HEK293 (cell line): ENCODE data around the gene SSH3.

Experiments
- CTCF ChIA-PET: fragments of 350-600 bp; formaldehyde crosslinking; extraction: SDS; loops from one replicate; lab custom pipeline; 2021; ENCODE audit warnings: antibody characterized with exemption; lab: Yijun Ruan, JAX
- POLR2A ChIA-PET: fragments of 300-600 bp; formaldehyde crosslinking; extraction: SDS; loops from one replicate; lab custom pipeline; 2020; ENCODE audit warnings: antibody characterized with exemption, inconsistent platforms; lab: Yijun Ruan, JAX
- H3K27ac ChIP-seq: fragments of 200-500 bp; sonication (Bioruptor generic); 2 replicates; pipeline ENCODE4 v1.5.1; 2014; ENCODE audit warnings: low read depth, low read length, control low read depth, inconsistent platforms; ENCODE audit errors: extremely low read depth
- H3K36me3 ChIP-seq, 2 experiments: fragments of 200-500 bp in 1 of 2; sonication (Bioruptor generic) in 1 of 2; 1 replicate in 1 of 2; 2 replicates in 1 of 2; pipeline ENCODE4 v1.5.1; 2014 to 2017; ENCODE audit warnings: inconsistent platforms in 2 of 2, low read length in 2 of 2; ENCODE audit not compliant: control insufficient read depth in 2 of 2, insufficient read depth in 1 of 2
- H3K4me1 ChIP-seq: fragments of 200-500 bp; sonication (Bioruptor generic); 2 replicates; pipeline ENCODE4 v1.5.1; 2014; ENCODE audit warnings: mild to moderate bottlenecking, low read length, inconsistent platforms; ENCODE audit not compliant: control insufficient read depth, insufficient read depth
- H3K4me3 ChIP-seq: 2 replicates; pipeline ENCODE4 v1.5.1; 2011; ENCODE audit warnings: low read depth, mild to moderate bottlenecking, control low read depth, low read length, moderate library complexity
- H3K9me3 ChIP-seq: fragments of 200-500 bp; sonication (Bioruptor generic); 2 replicates; pipeline ENCODE4 v1.5.1; 2014; ENCODE audit warnings: low read depth, low read length, inconsistent platforms; ENCODE audit not compliant: control insufficient read depth, insufficient read depth
- ATF2 ChIP-seq: fragments of 450-650 bp; formaldehyde crosslinking; IDR thresholded peaks from 2 replicates; pipeline ENCODE4 v1.5.1; 2016; ENCODE audit warnings: missing biosample characterization, missing genetic modification characterization, low read depth
- EGR2 ChIP-seq: fragments of 450-650 bp; formaldehyde crosslinking; IDR thresholded peaks from 2 replicates; pipeline ENCODE4 v1.5.1; 2016; ENCODE audit warnings: low read depth, missing biosample characterization, missing genetic modification characterization
- ELK4 ChIP-seq: IDR thresholded peaks from 2 replicates; pipeline ENCODE4 v1.6.1; 2011; ENCODE audit warnings: mild to moderate bottlenecking, low read depth, low read length, borderline replicate concordance
- HOXA7 ChIP-seq: sonication (generic); formaldehyde crosslinking; IDR thresholded peaks from 2 replicates; pipeline ENCODE4 v1.8.1; 2022; ENCODE audit warnings: missing genetic modification reagents, borderline replicate concordance
- IKZF3 ChIP-seq: fragments of 450-650 bp; IDR thresholded peaks from 2 replicates; pipeline ENCODE4 v1.5.0; 2018; ENCODE audit warnings: missing biosample characterization, mild to moderate bottlenecking, missing genetic modification characterization, moderate library complexity
- MYNN ChIP-seq: fragments of 450-650 bp; formaldehyde crosslinking; IDR thresholded peaks from 2 replicates; pipeline ENCODE4 v1.5.1; 2016; ENCODE audit warnings: missing biosample characterization, missing genetic modification characterization, borderline replicate concordance
- PRDM2 ChIP-seq: fragments of 450-650 bp; formaldehyde crosslinking; IDR thresholded peaks from 2 replicates; pipeline ENCODE4 v1.5.1; 2016; ENCODE audit warnings: missing biosample characterization, missing genetic modification characterization, borderline replicate concordance
- ZBTB6 ChIP-seq: fragments of 450-650 bp; formaldehyde crosslinking; IDR thresholded peaks from 2 replicates; pipeline ENCODE4 v1.5.1; 2017; ENCODE audit warnings: missing biosample characterization, missing genetic modification characterization
- ZNF114 ChIP-seq: fragments of 450-650 bp; formaldehyde crosslinking; IDR thresholded peaks from 2 replicates; pipeline ENCODE4 v1.5.0; 2017; ENCODE audit warnings: missing biosample characterization, missing genetic modification characterization
- ZNF140 ChIP-seq: fragments of 450-650 bp; formaldehyde crosslinking; IDR thresholded peaks from 2 replicates; pipeline ENCODE4 v1.5.1; 2016; ENCODE audit warnings: missing biosample characterization, missing genetic modification characterization
- ZNF175 ChIP-seq: fragments of 450-650 bp; formaldehyde crosslinking; IDR thresholded peaks from 2 replicates; pipeline ENCODE4 v1.5.1; 2016; ENCODE audit warnings: missing biosample characterization, missing genetic modification characterization
- ZNF37A ChIP-seq: fragments of 450-650 bp; IDR thresholded peaks from 2 replicates; pipeline ENCODE4 v1.5.1; 2018; ENCODE audit warnings: missing biosample characterization, missing genetic modification characterization
- ZNF394 ChIP-seq: fragments of 450-650 bp; formaldehyde crosslinking; IDR thresholded peaks from 2 replicates; pipeline ENCODE4 v1.5.1; 2016; ENCODE audit warnings: missing biosample characterization, missing genetic modification characterization, mild to moderate bottlenecking, moderate library complexity, borderline replicate concordance
- ZNF404 ChIP-seq: fragments of 450-650 bp; formaldehyde crosslinking; IDR thresholded peaks from 2 replicates; pipeline ENCODE4 v1.5.1; 2017; ENCODE audit warnings: missing biosample characterization, missing genetic modification characterization
- ZNF521 ChIP-seq: fragments of 450-650 bp; formaldehyde crosslinking; IDR thresholded peaks from 2 replicates; pipeline ENCODE4 v1.5.1; 2017; ENCODE audit warnings: missing biosample characterization, mild to moderate bottlenecking, missing genetic modification characterization
- ZNF571 ChIP-seq: fragments of 450-650 bp; formaldehyde crosslinking; IDR thresholded peaks from 2 replicates; pipeline ENCODE4 v1.5.0; 2017; ENCODE audit warnings: missing biosample characterization, missing genetic modification characterization
- ZNF600 ChIP-seq: fragments of 450-650 bp; formaldehyde crosslinking; IDR thresholded peaks from 2 replicates; pipeline ENCODE4 v1.5.1; 2016; ENCODE audit warnings: missing biosample characterization, missing genetic modification characterization
- ZNF701 ChIP-seq: fragments of 450-650 bp; formaldehyde crosslinking; IDR thresholded peaks from 2 replicates; pipeline ENCODE4 v1.5.1; 2016; ENCODE audit warnings: missing biosample characterization, missing genetic modification characterization
- ZNF785 ChIP-seq: fragments of 450-650 bp; formaldehyde crosslinking; IDR thresholded peaks from 2 replicates; pipeline ENCODE4 v1.5.1; 2016; ENCODE audit warnings: missing biosample characterization, missing genetic modification characterization
- TF ChIP-seq, protein P1 (sequence below): fragments of 450-650 bp; formaldehyde crosslinking; IDR thresholded peaks from 2 replicates; pipeline ENCODE4 v1.5.1; 2016; ENCODE audit warnings: missing biosample characterization, missing genetic modification characterization, borderline replicate concordance

SSH3 gene

DNA sequence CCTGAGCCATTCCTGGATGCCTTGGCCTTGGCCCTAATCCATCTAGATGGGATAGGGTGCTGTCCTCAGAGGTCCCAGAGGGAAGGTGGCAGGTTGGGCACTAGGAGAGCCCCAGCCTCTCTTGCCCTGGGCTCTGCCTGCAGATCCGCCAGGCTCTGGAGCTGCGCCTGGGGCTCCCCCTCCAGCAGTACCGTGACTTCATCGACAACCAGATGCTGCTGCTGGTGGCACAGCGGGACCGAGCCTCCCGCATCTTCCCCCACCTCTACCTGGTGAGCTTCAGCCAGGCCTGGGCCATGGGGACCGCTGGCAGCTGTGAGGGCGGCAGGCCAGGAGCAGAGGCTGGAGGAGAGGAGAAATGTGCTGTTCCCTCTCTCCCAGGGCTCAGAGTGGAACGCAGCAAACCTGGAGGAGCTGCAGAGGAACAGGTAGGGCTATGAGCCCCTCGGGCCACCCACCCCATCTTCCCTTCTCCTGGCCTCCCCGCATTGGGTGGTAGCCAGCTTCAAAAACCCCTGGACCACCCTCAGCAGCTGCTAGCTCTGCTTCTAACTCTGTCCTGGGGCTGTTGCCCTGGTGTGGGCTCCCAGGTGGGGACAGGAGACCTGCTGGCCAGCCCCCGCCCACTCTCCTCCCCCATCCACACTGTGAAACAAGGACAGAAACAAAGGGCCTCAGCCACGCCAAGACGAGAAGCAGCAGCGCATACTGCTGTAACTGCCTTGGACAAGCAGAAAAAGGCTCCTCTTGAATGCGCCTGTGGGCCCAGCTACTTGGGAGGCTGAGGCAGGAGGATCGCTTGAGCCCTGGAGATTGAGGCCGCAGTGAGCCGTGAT is 4.9 kb downstream of the SSH3 start:
- no peak for TF ChIP-seq ZNF521 (tag by site-specific recombination)
- no peak for TF ChIP-seq ZNF140 (tag by site-specific recombination)
- no peak for TF ChIP-seq ATF2
- no peak for TF ChIP-seq ZNF394 (tag by site-specific recombination)
- no peak overlapping the region for H3K27ac ChIP-seq
- no peaks in the 10 kb centered on the region for H3K9me3 ChIP-seq
- H3K4me1 ChIP-seq, result no peaks in the 10 kb centered on the region
- H3K4me3 ChIP-seq, result no peak overlapping the region
- CTCF ChIA-PET, result interaction anchor here (1.1 kb wide), 1 partner anchor 44 kb away, joined by 3 read pairs; no protein-coding TSS in a partner anchor
- POLR2A ChIA-PET, result interaction anchor here (0.6 kb wide), 1 partner anchor 24 kb away, joined by 6 read pairs; no protein-coding TSS in a partner anchor
- H3K36me3 ChIP-seq, result peaks cover 0 to 46% of the 10 kb centered on the region in 2 experiments; a peak in 1 of 3 replicates

DNA sequence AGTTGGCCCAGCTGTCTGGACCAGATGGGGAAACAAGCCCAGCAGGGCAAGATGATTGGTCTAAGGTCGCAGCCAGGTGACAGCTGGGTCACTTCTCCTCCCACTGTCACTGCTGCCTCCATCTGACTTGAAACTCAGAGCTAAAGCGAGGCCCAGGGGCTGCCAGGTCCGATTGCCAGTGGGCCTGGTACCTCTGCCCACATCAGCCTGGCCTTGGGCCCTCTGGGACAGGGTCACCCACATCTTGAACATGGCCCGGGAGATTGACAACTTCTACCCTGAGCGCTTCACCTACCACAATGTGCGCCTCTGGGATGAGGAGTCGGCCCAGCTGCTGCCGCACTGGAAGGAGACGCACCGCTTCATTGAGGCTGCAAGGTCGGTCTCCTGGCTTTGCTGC is 5.8 kb downstream of the SSH3 start:
- H3K4me1 ChIP-seq, result no peaks in the 10 kb centered on the region
- POLR2A ChIA-PET, result no interaction called here
- CTCF ChIA-PET, result interaction anchor here (1.1 kb wide), 1 partner anchor 45 kb away, joined by 3 read pairs; no protein-coding TSS in a partner anchor
- H3K36me3 ChIP-seq, result peaks cover 0 to 46% of the 10 kb centered on the region in 2 experiments; a peak in 1 of 3 replicates
- no peak overlapping the region for H3K4me3 ChIP-seq
- no peak overlapping the region for H3K27ac ChIP-seq
- H3K9me3 ChIP-seq, result no peaks in the 10 kb centered on the region
- TF ChIP-seq PRDM2 (tag by site-specific recombination) (no peak), ZNF114 (tag by site-specific recombination) (no peak), MYNN (tag by site-specific recombination) (no peak), ZNF600 (no peak), ZNF785 (tag by site-specific recombination) (no peak), ZNF37A (tag by site-specific recombination) (no peak), ZNF404 (tag by site-specific recombination) (no peak), IKZF3 (no peak), ZNF175 (tag by site-specific recombination) (no peak), ZNF701 (no peak), EGR2 (tag by site-specific recombination) (no peak), ZBTB6 (tag by site-specific recombination) (no peak), HOXA7 (CRISPR knock-in tag) (no peak), ZNF571 (tag by site-specific recombination) (no peak), ZNF140 (tag by site-specific recombination) (no peak), ELK4 (no peak)
- TF ChIP-seq, protein P1, sequence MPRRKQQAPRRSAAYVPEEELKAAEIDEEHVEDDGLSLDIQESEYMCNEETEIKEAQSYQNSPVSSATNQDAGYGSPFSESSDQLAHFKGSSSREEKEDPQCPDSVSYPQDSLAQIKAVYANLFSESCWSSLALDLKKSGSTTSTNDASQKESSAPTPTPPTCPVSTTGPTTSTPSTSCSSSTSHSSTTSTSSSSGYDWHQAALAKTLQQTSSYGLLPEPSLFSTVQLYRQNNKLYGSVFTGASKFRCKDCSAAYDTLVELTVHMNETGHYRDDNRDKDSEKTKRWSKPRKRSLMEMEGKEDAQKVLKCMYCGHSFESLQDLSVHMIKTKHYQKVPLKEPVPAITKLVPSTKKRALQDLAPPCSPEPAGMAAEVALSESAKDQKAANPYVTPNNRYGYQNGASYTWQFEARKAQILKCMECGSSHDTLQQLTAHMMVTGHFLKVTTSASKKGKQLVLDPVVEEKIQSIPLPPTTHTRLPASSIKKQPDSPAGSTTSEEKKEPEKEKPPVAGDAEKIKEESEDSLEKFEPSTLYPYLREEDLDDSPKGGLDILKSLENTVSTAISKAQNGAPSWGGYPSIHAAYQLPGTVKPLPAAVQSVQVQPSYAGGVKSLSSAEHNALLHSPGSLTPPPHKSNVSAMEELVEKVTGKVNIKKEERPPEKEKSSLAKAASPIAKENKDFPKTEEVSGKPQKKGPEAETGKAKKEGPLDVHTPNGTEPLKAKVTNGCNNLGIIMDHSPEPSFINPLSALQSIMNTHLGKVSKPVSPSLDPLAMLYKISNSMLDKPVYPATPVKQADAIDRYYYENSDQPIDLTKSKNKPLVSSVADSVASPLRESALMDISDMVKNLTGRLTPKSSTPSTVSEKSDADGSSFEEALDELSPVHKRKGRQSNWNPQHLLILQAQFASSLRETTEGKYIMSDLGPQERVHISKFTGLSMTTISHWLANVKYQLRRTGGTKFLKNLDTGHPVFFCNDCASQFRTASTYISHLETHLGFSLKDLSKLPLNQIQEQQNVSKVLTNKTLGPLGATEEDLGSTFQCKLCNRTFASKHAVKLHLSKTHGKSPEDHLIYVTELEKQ (tag by site-specific recombination), result no peak
